Cardiac septum (tissue), 1 donor: Measurements from ENCODE around the gene CELSR2. TPM values are rescaled to one million over a fixed set of nuclear protein-coding genes. Genes with fewer than 3 reads are reported as not detected.

Experiments
- DNase-seq: peaks from one replicate; pipeline ENCODE4 v3.0.0-alpha.2; 2020; ENCODE audit warnings: low spot score
- intact Hi-C: fragments of 100-400 bp; cut with DNase I; formaldehyde crosslinking; loops from one replicate; pipeline ENCODE4 v1.14.0; 2022
- total RNA-seq: library from RNA; stranded (reverse); fragmentation: NEBNext Ultra II Directional; extraction: Animal tissue kit (Norgen Biotek cat#: 25700); gene quantifications from one replicate; pipeline ENCODE4 v1.2.1, GENCODE V29; 2021
- donor health status: DM: no; HTN: no; CAD: no.

CELSR2 gene
- total RNA-seq, 1 donor from 2014 or later = 7.1 TPM

GRCh38 chr1:109259674-109260557, 10.6 kb downstream of the CELSR2 start:
- intact Hi-C loops = loop anchor here (5.0 kb wide), 2 partner anchors 137 to 272 kb away; partner anchors contain the start of gene SORT1
- no peak for DNase-seq

DNA sequence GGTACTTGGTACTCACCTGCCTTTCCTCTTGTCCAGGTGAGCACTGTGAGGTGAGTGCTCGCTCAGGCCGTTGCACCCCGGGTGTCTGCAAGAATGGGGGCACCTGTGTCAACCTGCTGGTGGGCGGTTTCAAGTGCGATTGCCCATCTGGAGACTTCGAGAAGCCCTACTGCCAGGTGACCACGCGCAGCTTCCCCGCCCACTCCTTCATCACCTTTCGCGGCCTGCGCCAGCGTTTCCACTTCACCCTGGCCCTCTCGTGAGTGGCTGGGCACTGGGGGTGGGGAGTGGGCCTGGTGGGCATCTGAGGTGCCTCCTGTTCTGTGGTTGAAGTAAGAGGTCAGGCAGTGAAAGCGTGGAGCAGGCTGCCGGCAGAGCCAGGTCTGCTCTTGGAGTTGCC, 11.7 kb downstream of the CELSR2 start:
- DNase-seq = no peak
- intact Hi-C loops = loop anchor here (5.0 kb wide), 2 partner anchors 136 to 271 kb away; partner anchors contain the start of gene SORT1

GRCh38 chr1:109261578-109261977, 12.2 kb downstream of the CELSR2 start:
- no peak for DNase-seq
- intact Hi-C loops = loop anchor here (5.0 kb wide), 2 partner anchors 136 to 271 kb away; partner anchors contain the start of gene SORT1

GRCh38 chr1:109262231-109263055, 13.1 kb downstream of the CELSR2 start:
- intact Hi-C loops = loop anchor here (5.0 kb wide), 2 partner anchors 135 to 270 kb away; partner anchors contain the start of gene SORT1
- no peak for DNase-seq

DNA sequence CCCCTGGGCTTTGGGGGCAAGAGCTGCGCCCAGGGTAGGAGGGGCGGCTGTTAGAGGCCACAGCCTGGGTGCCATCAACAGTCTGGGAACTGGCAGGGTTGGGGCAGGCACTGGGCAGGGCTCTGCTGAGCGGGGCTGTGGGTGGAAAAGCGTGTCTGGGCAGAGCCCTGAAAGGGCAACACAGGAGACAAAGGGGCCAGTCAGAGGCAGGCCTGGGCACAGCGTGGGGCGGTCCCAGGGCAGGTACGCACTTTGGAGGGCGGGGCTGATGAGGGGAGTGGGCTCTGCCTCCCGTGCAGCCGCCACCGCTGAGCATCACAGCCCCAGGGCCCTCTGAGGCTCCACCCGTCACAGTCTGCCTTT, 13.9 kb downstream of the CELSR2 start:
- DNase-seq = no peak
- intact Hi-C loops = loop anchor here (5.0 kb wide), 2 partner anchors 134 to 269 kb away; partner anchors contain the start of gene SORT1

DNA sequence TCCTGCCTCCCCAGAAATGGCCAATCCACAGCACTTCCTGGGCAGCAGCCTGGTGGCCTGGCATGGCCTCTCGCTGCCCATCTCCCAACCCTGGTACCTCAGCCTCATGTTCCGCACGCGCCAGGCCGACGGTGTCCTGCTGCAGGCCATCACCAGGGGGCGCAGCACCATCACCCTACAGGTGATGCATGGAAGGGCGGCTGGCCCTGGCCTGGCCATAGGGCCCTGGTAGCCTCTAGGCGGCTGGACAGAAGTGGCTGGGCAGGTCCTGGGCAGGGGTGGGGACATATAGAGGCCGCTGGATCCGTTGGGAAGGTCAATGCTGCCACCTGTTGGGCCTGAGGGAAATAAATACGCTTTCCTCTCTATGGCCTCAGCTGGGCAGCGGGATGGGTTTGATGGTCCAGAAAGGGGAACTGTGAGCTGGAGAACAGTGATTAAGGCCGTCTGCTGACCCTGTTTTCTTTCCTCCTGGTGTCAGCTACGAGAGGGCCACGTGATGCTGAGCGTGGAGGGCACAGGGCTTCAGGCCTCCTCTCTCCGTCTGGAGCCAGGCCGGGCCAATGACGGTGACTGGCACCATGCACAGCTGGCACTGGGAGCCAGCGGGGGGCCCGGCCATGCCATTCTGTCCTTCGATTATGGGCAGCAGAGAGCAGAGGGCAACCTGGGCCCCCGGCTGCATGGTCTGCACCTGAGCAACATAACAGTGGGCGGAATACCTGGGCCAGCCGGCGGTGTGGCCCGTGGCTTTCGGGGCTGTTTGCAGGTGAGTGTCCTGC, 14.4 kb downstream of the CELSR2 start:
- intact Hi-C loops = loop anchor here (5.0 kb wide), 2 partner anchors 134 to 269 kb away; partner anchors contain the start of gene SORT1

DNA sequence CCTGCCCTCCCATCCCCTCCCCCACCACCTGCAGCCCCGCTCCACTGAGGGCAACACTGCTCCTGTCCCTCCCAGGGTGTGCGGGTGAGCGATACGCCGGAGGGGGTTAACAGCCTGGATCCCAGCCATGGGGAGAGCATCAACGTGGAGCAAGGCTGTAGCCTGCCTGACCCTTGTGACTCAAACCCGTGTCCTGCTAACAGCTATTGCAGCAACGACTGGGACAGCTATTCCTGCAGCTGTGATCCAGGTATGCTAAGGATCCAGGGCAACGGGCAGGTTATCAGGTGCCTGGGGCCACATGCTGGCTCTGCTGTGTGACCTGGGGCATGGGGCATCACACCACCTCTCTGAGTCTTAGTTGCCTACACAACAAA, 15.0 kb downstream of the CELSR2 start:
- intact Hi-C loops = loop anchor here (5.0 kb wide), 2 partner anchors 133 to 268 kb away; partner anchors contain the start of gene SORT1
- no peak for DNase-seq

More for the DNA sequence above, 14.4 kb downstream of the CELSR2 start:
- DNase-seq = peak; percentile 92

DNA sequence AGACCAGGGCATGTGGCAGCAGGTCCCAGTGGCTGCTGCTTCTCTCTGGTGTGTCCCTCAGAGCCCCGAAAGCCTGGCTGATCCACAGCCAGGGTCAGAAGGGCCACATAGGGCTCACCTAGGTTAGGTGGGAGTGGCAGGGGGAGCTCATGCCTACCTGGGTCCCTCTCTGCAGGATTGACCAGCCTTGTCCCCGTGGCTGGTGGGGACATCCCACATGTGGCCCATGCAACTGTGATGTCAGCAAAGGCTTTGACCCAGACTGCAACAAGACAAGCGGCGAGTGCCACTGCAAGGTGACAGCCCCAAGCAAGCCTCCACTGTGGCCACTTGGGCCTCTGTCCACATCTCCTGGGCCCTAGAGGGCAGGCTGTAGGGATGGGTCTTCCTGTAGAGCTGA, 15.7 kb downstream of the CELSR2 start:
- intact Hi-C loops = no loop called here
- no peak for DNase-seq

DNA sequence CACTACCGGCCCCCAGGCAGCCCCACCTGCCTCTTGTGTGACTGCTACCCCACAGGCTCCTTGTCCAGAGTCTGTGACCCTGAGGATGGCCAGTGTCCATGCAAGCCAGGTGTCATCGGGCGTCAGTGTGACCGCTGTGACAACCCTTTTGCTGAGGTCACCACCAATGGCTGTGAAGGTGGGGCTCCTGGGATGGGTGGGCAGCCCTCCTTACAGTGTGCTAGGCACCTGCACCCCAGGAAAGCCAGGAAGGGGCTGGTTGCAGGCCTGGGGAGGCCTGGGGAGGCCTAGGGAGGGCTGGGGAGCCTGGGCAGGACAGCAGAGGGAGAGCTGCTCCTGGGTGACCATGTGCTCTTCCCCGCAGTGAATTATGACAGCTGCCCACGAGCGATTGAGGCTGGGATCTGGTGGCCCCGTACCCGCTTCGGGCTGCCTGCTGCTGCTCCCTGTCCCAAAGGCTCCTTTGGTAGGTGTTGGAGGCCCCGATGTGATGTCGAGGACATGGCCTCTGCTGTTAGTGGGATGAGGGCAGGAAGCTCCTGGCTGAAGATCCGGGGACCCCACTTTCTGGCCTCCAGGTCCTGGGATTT, 16.5 kb downstream of the CELSR2 start:
- no peak for DNase-seq

DNA sequence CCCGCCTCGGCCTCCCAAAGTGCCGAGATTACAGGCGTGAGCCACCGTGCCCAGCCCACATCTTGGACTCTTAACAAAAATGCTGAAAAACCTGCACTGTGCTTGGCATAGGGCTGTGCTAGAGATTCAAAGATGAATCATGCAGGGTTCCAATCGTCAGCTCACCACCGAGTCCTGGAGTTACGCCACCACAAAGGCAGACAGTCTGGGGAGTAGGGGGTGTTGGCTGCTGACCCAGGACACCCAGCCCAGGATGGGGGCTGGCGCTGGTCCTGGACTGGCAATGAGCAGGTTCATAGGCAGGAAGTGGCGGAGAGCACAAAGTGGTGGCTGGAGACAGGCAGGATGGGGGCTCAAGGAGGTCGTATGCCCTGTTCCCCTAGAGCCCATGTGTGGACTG, 17.6 kb downstream of the CELSR2 start:
- intact Hi-C loops = no loop called here
- DNase-seq = no peak

More for the DNA sequence above, 16.5 kb downstream of the CELSR2 start:
- intact Hi-C loops = no loop called here

GRCh38 chr1:109267743-109268300, 18.5 kb downstream of the CELSR2 start:
- intact Hi-C loops = no loop called here
- no peak for DNase-seq

GRCh38 chr1:109268431-109269211, 19.3 kb downstream of the CELSR2 start:
- intact Hi-C loops = no loop called here

DNA sequence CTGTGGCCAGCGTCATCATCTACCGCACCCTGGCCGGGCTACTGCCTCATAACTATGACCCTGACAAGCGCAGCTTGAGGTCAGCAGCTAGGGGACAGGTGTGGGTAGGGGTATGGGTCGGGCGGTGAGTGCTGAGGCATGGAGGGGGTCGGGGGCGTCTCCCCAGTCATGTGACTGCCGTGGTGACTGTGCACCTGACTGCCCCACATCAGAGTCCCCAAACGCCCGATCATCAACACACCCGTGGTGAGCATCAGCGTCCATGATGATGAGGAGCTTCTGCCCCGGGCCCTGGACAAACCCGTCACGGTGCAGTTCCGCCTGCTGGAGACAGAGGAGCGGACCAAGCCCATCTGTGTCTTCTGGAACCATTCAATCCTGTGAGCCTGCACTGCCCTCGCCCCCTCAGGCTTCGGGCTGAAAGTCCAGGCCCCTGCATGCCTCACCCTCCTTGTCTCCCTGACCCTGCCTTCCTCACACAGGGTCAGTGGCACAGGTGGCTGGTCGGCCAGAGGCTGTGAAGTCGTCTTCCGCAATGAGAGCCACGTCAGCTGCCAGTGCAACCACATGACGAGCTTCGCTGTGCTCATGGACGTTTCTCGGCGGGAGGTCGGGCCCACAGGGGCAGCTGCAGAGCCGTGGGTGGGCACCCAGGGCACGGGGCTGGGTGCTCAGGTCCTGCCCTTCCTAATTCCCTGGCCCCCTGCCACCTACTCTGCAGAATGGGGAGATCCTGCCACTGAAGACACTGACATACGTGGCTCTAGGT, 20.1 kb downstream of the CELSR2 start:
- no peak for DNase-seq
- intact Hi-C loops = no loop called here

More at GRCh38 chr1:109268431-109269211, 19.3 kb downstream of the CELSR2 start:
- DNase-seq = no peak

DNA sequence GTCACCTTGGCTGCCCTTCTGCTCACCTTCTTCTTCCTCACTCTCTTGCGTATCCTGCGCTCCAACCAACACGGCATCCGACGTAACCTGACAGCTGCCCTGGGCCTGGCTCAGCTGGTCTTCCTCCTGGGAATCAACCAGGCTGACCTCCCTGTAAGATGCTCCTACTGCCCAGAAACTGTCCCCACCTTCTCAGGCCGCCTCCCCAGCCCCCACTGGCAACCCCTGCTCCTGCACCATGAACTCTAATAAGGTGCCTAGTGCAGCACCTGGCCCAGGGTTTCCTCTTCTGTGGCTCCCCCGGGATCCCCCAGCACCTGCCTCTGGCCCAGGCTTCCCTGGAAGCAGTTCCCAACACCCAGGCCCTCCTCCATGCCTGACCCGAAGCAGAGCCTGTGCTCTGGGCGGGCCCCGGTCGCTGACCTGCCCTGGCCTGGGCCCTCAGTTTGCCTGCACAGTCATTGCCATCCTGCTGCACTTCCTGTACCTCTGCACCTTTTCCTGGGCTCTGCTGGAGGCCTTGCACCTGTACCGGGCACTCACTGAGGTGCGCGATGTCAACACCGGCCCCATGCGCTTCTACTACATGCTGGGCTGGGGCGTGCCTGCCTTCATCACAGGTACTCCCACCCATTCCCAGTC, 20.8 kb downstream of the CELSR2 start:
- no peak for DNase-seq
- intact Hi-C loops = no loop called here

GRCh38 chr1:109270623-109271317, 21.4 kb downstream of the CELSR2 start:
- DNase-seq = no peak
- intact Hi-C loops = no loop called here

DNA sequence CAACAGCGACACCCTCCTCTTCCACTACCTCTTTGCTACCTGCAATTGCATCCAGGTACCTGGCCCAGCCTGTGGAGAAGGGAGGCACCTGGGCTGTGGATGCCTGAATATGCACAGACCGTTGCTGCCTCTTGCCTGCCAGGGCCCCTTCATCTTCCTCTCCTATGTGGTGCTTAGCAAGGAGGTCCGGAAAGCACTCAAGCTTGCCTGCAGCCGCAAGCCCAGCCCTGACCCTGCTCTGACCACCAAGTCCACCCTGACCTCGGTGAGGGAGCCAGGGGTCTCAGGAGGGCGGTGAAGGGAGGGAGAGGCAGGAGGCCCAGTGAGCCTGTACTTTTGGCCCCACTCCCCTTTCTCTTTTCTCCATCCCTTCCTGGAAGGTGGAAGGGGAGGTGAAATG, 22.1 kb downstream of the CELSR2 start:
- no peak for DNase-seq
- intact Hi-C loops = no loop called here
